Liver (tissue), 9 donors: ENCODE measurements around the gene DNAL1. TPM values are rescaled to one million over a fixed set of nuclear protein-coding genes. Genes with fewer than 3 reads are reported as not detected.
"Not testable (repeated sequence)": the region's sequence is repeated elsewhere in the genome, so short reads cannot be mapped to it uniquely, and the experiment has no call there.

Source experiments
- DNase-seq: peaks from one replicate; pipeline ENCODE4 v3.0.0-alpha.2; 2017; ENCODE audit warnings: low spot score
- H3K27ac ChIP-seq, 2 donors: one replicate each; pipeline ENCODE4 v1.7.0; 2013; ENCODE audit warnings: inconsistent platforms in 2 of 2, low read length in 2 of 2, control low read depth in 1 of 2, low read depth in 1 of 2, mild to moderate bottlenecking in 1 of 2
- H3K27me3 ChIP-seq, 4 donors: one replicate each; pipeline versions ENCODE4 v1.6.1 to v1.7.0; 2013; ENCODE audit warnings: low read length in 3 of 4, inconsistent platforms in 1 of 4, mild to moderate bottlenecking in 1 of 4, moderate library complexity in 1 of 4; ENCODE audit not compliant: control insufficient read depth in 4 of 4, insufficient read depth in 4 of 4
- H3K36me3 ChIP-seq, 4 donors: one replicate each; pipeline versions ENCODE4 v1.6.1 to v1.7.0; 2013; ENCODE audit warnings: low read length in 3 of 4, mild to moderate bottlenecking in 3 of 4, low read depth in 1 of 4, moderate library complexity in 1 of 4; ENCODE audit not compliant: control insufficient read depth in 4 of 4, insufficient read depth in 3 of 4
- H3K4me1 ChIP-seq, 4 donors: one replicate each; pipeline versions ENCODE4 v1.6.1 to v1.7.0; 2013; ENCODE audit warnings: low read length in 3 of 4, mild to moderate bottlenecking in 3 of 4, moderate library complexity in 1 of 4; ENCODE audit not compliant: control insufficient read depth in 4 of 4, insufficient read depth in 4 of 4
- H3K4me3 ChIP-seq, 3 donors: one replicate each; pipeline versions ENCODE4 v1.6.1 to v1.7.0; 2013; ENCODE audit warnings: low read length in 3 of 3, control low read depth in 1 of 3, low read depth in 1 of 3, mild to moderate bottlenecking in 1 of 3
- H3K9ac ChIP-seq, 2 donors: one replicate each; pipeline ENCODE4 v1.7.0; 2013; ENCODE audit warnings: low read length in 2 of 2, mild to moderate bottlenecking in 2 of 2, moderate library complexity in 2 of 2, control low read depth in 1 of 2, low read depth in 1 of 2
- H3K9me3 ChIP-seq, 4 donors: one replicate each; pipeline versions ENCODE4 v1.6.1 to v1.7.0; 2013; ENCODE audit warnings: low read length in 3 of 4; ENCODE audit not compliant: control insufficient read depth in 4 of 4
- EGR1 ChIP-seq, 2 donors: IDR thresholded peaks; 2 replicates each; pipeline ENCODE4 v1.6.1; 2016 to 2018; ENCODE audit warnings: antibody characterized with exemption in 2 of 2, low read depth in 2 of 2
- FOXA1 ChIP-seq: IDR thresholded peaks from 2 replicates; pipeline ENCODE4 v1.6.1; 2016; ENCODE audit warnings: antibody characterized with exemption
- FOXA2 ChIP-seq: IDR thresholded peaks from 2 replicates; pipeline ENCODE4 v1.6.1; 2016; ENCODE audit warnings: antibody characterized with exemption
- GABPA ChIP-seq, 2 donors: IDR thresholded peaks in 1 of 2; conservative IDR thresholded peaks in 1 of 2; 2 replicates each; pipeline ENCODE4 v1.6.1; 2016; ENCODE audit warnings: antibody characterized with exemption in 2 of 2, mild to moderate bottlenecking in 1 of 2, moderate library complexity in 1 of 2
- HNF4A ChIP-seq, 2 donors: conservative IDR thresholded peaks; 2 replicates each; pipeline ENCODE4 v1.6.1; 2016; ENCODE audit warnings: antibody characterized with exemption in 2 of 2, mild to moderate bottlenecking in 2 of 2
- HNF4G ChIP-seq: IDR thresholded peaks from 2 replicates; pipeline ENCODE4 v1.6.1; 2016; ENCODE audit warnings: antibody characterized with exemption
- NR2F2 ChIP-seq: IDR thresholded peaks from 2 replicates; pipeline ENCODE4 v1.6.1; 2016; ENCODE audit warnings: antibody characterized with exemption
- RAD21 ChIP-seq, 2 donors: IDR thresholded peaks; 2 replicates each; pipeline ENCODE4 v1.6.1; 2016; ENCODE audit warnings: antibody characterized with exemption in 2 of 2, mild to moderate bottlenecking in 2 of 2
- REST ChIP-seq: IDR thresholded peaks from 2 replicates; pipeline ENCODE4 v1.6.1; 2016; ENCODE audit warnings: antibody characterized with exemption, mild to moderate bottlenecking
- RXRA ChIP-seq, 2 donors: IDR thresholded peaks; 2 replicates each; pipeline ENCODE4 v1.6.1; 2017 to 2018; ENCODE audit warnings: antibody characterized with exemption in 2 of 2, mild to moderate bottlenecking in 1 of 2
- SP1 ChIP-seq: IDR thresholded peaks from 2 replicates; pipeline ENCODE4 v1.6.1; 2018; ENCODE audit warnings: antibody characterized with exemption, mild to moderate bottlenecking
- TAF1 ChIP-seq: conservative IDR thresholded peaks from 2 replicates; pipeline ENCODE4 v1.6.1; 2016; ENCODE audit warnings: antibody characterized with exemption, mild to moderate bottlenecking
- YY1 ChIP-seq: IDR thresholded peaks from 2 replicates; pipeline ENCODE4 v1.6.1; 2016; ENCODE audit warnings: antibody characterized with exemption, mild to moderate bottlenecking
- WGBS: extraction: QIAGEN DNeasy Blood & Tissue Kit; methylation state at CpG from one replicate; pipeline ENCODE4 v1.1.7; 2013; 5-methylcytosine and 5-hydroxymethylcytosine counted together
- polyA plus RNA-seq, 2 donors: library from polyadenylated mRNA; stranded (reverse) in 1 of 2; unstranded in 1 of 2; fragments of 200-250 nt in 1 of 2; fragments of >200 nt in 1 of 2; fragmentation: Nextera tagmentation in 1 of 2; extraction: Ambion mirVana in 1 of 2; gene quantifications; one replicate each; pipeline versions ENCODE4 v1.2.1 to v1.2.3, GENCODE V29; 2013 to 2015
- total RNA-seq, 2 donors: library from RNA; depleted of rRNA; stranded (reverse); fragments of >200 nt; gene quantifications; one replicate each; pipeline ENCODE4 v1.2.3, GENCODE V29; 2014
- TF ChIP-seq, protein P1 (sequence below): IDR thresholded peaks from 2 replicates; pipeline ENCODE4 v1.6.1; 2016; ENCODE audit warnings: antibody characterized with exemption
- TF ChIP-seq, protein P2 (sequence below): IDR thresholded peaks from 2 replicates; pipeline ENCODE4 v1.6.1; 2016; ENCODE audit warnings: antibody characterized with exemption
- TF ChIP-seq, protein P3 (sequence below): fragments of 150-350 bp; IDR thresholded peaks from 2 replicates; pipeline ENCODE4 v1.5.1; 2017; ENCODE audit warnings: improper control_type of control experiment, low read depth, low read length; ENCODE audit not compliant: missing input control
- TF ChIP-seq, protein P4 (sequence below): IDR thresholded peaks from 2 replicates; pipeline ENCODE4 v1.6.1; 2016; ENCODE audit warnings: antibody characterized with exemption
- donor health status: healthy.
- donor health status: healthy.
- donor health status: healthy.
- donor health status: healthy.
- donor health status: healthy.

DNAL1 gene
- total and polyA plus RNA-seq, 4 donors: 1.9 to 3.4 (median 2.4) TPM

- no peak for TF ChIP-seq REST
- no peak for TF ChIP-seq SP1
- TF ChIP-seq HNF4A (conservative IDR thresholded peaks at IDR 0.05): no peak
These were observed 11.1 kb downstream of the DNAL1 start (continued) for GRCh38 chr14:73655851-73656250.

DNA sequence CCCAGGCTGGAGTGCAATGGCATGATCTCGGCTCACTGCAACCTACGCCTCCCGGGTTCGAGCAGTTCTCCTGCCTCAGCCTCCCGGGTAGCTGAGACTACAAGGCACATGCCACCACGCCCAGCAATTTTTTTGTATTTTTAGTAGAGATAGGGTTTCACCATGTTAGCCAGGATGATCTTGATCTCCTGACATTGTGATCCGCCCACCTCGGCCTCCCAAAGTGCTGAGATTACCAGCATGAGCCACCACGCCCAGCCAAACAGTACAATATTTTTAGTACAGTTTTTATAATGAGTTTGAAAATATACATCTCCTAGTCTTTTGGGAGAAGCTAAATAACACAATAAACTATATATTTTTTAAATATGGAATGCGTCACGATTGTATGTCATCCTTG lies 14.4 kb downstream of the DNAL1 start:
- WGBS: 98% methylated on average over 11 of the region's 11 CpGs
- not testable (repeated sequence) for H3K4me3 ChIP-seq, DNase-seq, H3K36me3 ChIP-seq, H3K27ac ChIP-seq, H3K9ac ChIP-seq, H3K9me3 ChIP-seq, H3K4me1 ChIP-seq, H3K27me3 ChIP-seq

DNA sequence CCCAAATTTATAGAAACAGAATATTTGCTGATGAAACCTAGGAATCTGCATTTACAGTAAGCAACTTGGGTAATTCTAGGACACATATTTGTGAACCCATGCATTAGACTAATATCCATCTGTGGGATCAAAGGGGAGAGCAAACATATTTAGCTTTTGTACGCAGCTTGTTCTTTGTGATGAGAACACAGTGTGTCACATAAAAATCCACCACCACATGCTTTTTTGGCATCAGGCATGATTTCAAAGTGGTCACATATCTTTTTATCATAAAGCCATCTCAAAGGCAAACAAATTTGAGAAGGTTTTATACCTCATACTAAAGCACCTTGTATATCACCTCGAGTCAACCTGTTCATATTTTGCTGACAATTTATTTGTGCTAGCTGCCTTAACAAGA lies 15.7 kb downstream of the DNAL1 start:
- Histone ChIP-seq H3K36me3 (peaks cover 0 to 2% (median under 1%) of the 10 kb centered on the region in 4 donors), H3K4me3 (no peak overlapping the region), H3K9ac (no peak overlapping the region), H3K27ac (no peak overlapping the region), H3K4me1 (no peaks in the 10 kb centered on the region), H3K27me3 (no peaks in the 10 kb centered on the region), H3K9me3 (no peaks in the 10 kb centered on the region)
- TF ChIP-seq HNF4A (conservative IDR thresholded peaks at IDR 0.05) (no peak), NR2F2 (no peak), HNF4G (no peak), REST (no peak), FOXA2 (no peak), GABPA (IDR thresholded peaks at IDR 0.05 in 1 of 2, conservative IDR thresholded peaks at IDR 0.05 in 1 of 2) (no peak), SP1 (no peak), YY1 (no peak), FOXA1 (no peak), EGR1 (IDR thresholded peaks at IDR 0.05; ENCODE audit: low read depth in 2 of 2) (no peak), RAD21 (IDR thresholded peaks at IDR 0.05) (no peak), RXRA (IDR thresholded peaks at IDR 0.05) (no peak), TAF1 (no peak)
- TF ChIP-seq, protein P1, sequence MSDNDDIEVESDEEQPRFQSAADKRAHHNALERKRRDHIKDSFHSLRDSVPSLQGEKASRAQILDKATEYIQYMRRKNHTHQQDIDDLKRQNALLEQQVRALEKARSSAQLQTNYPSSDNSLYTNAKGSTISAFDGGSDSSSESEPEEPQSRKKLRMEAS: no peak
- TF ChIP-seq, protein P2, sequence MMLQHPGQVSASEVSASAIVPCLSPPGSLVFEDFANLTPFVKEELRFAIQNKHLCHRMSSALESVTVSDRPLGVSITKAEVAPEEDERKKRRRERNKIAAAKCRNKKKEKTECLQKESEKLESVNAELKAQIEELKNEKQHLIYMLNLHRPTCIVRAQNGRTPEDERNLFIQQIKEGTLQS: no peak
- TF ChIP-seq, protein P3, sequence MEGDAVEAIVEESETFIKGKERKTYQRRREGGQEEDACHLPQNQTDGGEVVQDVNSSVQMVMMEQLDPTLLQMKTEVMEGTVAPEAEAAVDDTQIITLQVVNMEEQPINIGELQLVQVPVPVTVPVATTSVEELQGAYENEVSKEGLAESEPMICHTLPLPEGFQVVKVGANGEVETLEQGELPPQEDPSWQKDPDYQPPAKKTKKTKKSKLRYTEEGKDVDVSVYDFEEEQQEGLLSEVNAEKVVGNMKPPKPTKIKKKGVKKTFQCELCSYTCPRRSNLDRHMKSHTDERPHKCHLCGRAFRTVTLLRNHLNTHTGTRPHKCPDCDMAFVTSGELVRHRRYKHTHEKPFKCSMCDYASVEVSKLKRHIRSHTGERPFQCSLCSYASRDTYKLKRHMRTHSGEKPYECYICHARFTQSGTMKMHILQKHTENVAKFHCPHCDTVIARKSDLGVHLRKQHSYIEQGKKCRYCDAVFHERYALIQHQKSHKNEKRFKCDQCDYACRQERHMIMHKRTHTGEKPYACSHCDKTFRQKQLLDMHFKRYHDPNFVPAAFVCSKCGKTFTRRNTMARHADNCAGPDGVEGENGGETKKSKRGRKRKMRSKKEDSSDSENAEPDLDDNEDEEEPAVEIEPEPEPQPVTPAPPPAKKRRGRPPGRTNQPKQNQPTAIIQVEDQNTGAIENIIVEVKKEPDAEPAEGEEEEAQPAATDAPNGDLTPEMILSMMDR: no peak
- TF ChIP-seq, protein P4, sequence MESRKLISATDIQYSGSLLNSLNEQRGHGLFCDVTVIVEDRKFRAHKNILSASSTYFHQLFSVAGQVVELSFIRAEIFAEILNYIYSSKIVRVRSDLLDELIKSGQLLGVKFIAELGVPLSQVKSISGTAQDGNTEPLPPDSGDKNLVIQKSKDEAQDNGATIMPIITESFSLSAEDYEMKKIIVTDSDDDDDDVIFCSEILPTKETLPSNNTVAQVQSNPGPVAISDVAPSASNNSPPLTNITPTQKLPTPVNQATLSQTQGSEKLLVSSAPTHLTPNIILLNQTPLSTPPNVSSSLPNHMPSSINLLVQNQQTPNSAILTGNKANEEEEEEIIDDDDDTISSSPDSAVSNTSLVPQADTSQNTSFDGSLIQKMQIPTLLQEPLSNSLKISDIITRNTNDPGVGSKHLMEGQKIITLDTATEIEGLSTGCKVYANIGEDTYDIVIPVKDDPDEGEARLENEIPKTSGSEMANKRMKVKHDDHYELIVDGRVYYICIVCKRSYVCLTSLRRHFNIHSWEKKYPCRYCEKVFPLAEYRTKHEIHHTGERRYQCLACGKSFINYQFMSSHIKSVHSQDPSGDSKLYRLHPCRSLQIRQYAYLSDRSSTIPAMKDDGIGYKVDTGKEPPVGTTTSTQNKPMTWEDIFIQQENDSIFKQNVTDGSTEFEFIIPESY: no peak
- no peak for DNase-seq
- WGBS: 88% methylated on average over 2 of the region's 2 CpGs
